Esophagus muscularis mucosa (tissue), 4 donors: ENCODE data around the gene OR2A2. TPM values are rescaled to one million over a fixed set of nuclear protein-coding genes. Genes with fewer than 3 reads are reported as not detected.

Experiments used
- DNase-seq: peaks from one replicate; pipeline ENCODE4 v3.0.0-alpha.2; 2017; ENCODE audit errors: extremely low spot score
- H3K27ac ChIP-seq, 4 donors: fragments of 200-600 bp; sonication (generic); replicated peaks in 1 of 4; 1 replicate in 3 of 4; 2 replicates in 1 of 4; pipeline ENCODE4 v1.5.1; 2016 to 2019; ENCODE audit warnings: mild to moderate bottlenecking in 1 of 4
- H3K27me3 ChIP-seq, 4 donors: fragments of 200-600 bp; sonication (generic); one replicate each; pipeline versions ENCODE4 v1.5.1 to v1.6.0; 2016 to 2019
- H3K36me3 ChIP-seq, 4 donors: fragments of 200-600 bp; sonication (generic); one replicate each; pipeline ENCODE4 v1.5.1; 2016 to 2019
- H3K4me1 ChIP-seq, 4 donors: fragments of 200-600 bp; sonication (generic); one replicate each; pipeline ENCODE4 v1.5.1; 2016 to 2019
- H3K4me3 ChIP-seq, 4 donors: fragments of 200-600 bp; sonication (generic); 1 replicate in 2 of 4; 2 replicates in 2 of 4; pipeline ENCODE4 v1.5.1; 2016 to 2019; ENCODE audit warnings: mild to moderate bottlenecking in 4 of 4, moderate library complexity in 1 of 4
- H3K9me3 ChIP-seq, 4 donors: fragments of 200-600 bp; sonication (generic); 1 replicate in 3 of 4; 2 replicates in 1 of 4; pipeline ENCODE4 v1.5.1; 2016 to 2019
- EP300 ChIP-seq: sonication (generic); formaldehyde crosslinking; IDR thresholded peaks from one replicate; pipeline ENCODE4 v1.6.1; 2017; ENCODE audit warnings: antibody characterized with exemption
- POLR2A ChIP-seq: fragments of 450-650 bp; IDR thresholded peaks from one replicate; pipeline ENCODE4 v1.6.1; 2017; ENCODE audit warnings: antibody characterized with exemption, moderate library complexity, mild to moderate bottlenecking, low read depth
- POLR2AphosphoS5 ChIP-seq, 2 donors: sonication (generic); formaldehyde crosslinking; IDR thresholded peaks; one replicate each; pipeline ENCODE4 v1.6.1; 2017; ENCODE audit warnings: antibody characterized with exemption in 2 of 2
- WGBS: methylation state at CpG from one replicate; pipeline ENCODE4 v1.1.5; 2018; 5-methylcytosine and 5-hydroxymethylcytosine counted together
- intact Hi-C: fragments of 100-400 bp; cut with DNase I; formaldehyde crosslinking; loops from one replicate; pipeline ENCODE4 v1.15.1; 2023
- total RNA-seq, 4 donors: library from RNA; depleted of rRNA; stranded (reverse); fragments of >200 nt; gene quantifications; one replicate each; pipeline versions ENCODE4 v1.1.0 to v1.2.1, GENCODE V29; 2016
- TF ChIP-seq, protein P1 (sequence below), 3 experiments: fragments of 200-600 bp in 2 of 3; fragments of 450-650 bp in 1 of 3; sonication (generic) in 2 of 3; IDR thresholded peaks; one replicate each; pipeline ENCODE4 v1.5.1; 2017 to 2019; ENCODE audit warnings: antibody characterized with exemption in 3 of 3, mild to moderate bottlenecking in 2 of 3, moderate library complexity in 1 of 3

The OR2A2 gene
- total RNA-seq, 4 donors from 2014 or later = not detected

DNA sequence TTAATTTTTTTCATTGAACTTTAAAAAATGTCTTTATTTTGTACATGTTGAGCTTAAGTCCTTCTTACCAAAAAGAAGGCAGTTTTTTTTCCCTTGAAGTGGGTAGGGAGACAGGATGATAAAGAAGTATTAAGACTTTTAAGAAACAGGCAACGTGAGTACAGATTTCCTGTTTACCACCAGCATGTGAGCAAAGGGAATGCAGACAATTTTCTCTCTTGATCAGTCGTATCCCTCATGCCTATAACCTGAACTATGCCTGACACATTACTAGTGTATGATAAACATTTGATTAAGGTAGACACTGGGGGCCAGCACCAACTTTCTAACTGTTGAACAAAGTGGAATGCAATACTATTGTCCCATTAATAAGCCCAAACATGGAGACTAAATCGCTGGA, 8.8 kb upstream of the OR2A2 start:
- intact Hi-C loops = no loop called here
- TF ChIP-seq POLR2AphosphoS5 (IDR thresholded peaks at IDR 0.05) = no peak
- no peak for TF ChIP-seq POLR2A
- TF ChIP-seq EP300 = no peak
- TF ChIP-seq, protein P1, sequence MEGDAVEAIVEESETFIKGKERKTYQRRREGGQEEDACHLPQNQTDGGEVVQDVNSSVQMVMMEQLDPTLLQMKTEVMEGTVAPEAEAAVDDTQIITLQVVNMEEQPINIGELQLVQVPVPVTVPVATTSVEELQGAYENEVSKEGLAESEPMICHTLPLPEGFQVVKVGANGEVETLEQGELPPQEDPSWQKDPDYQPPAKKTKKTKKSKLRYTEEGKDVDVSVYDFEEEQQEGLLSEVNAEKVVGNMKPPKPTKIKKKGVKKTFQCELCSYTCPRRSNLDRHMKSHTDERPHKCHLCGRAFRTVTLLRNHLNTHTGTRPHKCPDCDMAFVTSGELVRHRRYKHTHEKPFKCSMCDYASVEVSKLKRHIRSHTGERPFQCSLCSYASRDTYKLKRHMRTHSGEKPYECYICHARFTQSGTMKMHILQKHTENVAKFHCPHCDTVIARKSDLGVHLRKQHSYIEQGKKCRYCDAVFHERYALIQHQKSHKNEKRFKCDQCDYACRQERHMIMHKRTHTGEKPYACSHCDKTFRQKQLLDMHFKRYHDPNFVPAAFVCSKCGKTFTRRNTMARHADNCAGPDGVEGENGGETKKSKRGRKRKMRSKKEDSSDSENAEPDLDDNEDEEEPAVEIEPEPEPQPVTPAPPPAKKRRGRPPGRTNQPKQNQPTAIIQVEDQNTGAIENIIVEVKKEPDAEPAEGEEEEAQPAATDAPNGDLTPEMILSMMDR (IDR thresholded peaks at IDR 0.05) = no peak
- Histone ChIP-seq H3K36me3 (no peaks in the 10 kb centered on the region), H3K4me3 (no peak overlapping the region), H3K9me3 (no peaks in the 10 kb centered on the region), H3K27ac (no peak overlapping the region), H3K4me1 (no peaks in the 10 kb centered on the region), H3K27me3 (peaks cover 0 to 4% (median 0%) of the 10 kb centered on the region in 4 donors)
- WGBS = 50% methylated on average over 3 of the region's 3 CpGs
- no peak for DNase-seq

DNA sequence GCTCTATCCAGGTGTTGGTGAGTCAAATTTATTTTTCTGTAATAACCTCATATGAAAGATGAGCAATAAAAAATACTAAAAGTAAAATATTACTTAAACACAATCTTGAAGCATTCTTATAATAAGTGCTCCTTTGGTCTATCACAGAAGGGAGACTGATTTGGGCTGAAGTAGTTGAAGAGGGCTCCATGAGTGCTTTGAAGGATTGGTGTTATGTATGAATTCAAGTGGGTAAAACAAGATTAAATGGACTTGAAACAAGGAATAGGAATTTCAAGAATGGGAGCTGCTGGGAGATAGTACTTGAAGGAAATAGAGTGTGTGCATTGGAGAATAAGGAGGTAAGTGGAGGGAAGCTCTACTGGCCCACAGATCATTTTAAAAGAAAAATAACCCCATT, 7.3 kb upstream of the OR2A2 start:
- intact Hi-C loops = no loop called here
- H3K4me3 ChIP-seq = no peak overlapping the region
- no peak for DNase-seq
- no peak for TF ChIP-seq POLR2A
- TF ChIP-seq, protein P1 (IDR thresholded peaks at IDR 0.05) = no peak
- H3K27ac ChIP-seq = no peak overlapping the region
- no peaks in the 10 kb centered on the region for H3K36me3 ChIP-seq
- H3K4me1 ChIP-seq = no peaks in the 10 kb centered on the region
- H3K9me3 ChIP-seq = no peaks in the 10 kb centered on the region
- no peaks in the 10 kb centered on the region for H3K27me3 ChIP-seq

DNA sequence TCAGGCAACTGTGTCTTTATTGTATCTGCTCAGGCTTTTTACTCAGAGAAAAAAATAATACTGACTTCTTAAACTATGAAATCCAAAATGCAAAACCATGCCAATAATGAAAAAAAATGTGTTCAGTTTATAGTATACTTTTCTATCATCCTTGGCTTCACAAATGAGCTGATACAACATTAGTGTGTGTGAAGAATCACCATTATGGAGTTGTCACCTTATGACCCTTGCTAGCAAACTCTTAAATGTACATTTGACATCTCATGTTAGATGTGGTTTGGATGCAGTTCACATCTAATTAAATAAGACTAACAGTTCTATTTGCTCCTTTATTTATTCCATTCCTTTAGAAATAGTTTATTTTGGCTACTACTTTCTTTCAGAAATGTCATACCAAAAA, 4.2 kb upstream of the OR2A2 start:
- H3K27me3 ChIP-seq = no peaks in the 10 kb centered on the region
- H3K4me3 ChIP-seq = no peak overlapping the region
- TF ChIP-seq, protein P1 (IDR thresholded peaks at IDR 0.05) = no peak
- TF ChIP-seq POLR2A (no peak), EP300 (no peak), POLR2AphosphoS5 (IDR thresholded peaks at IDR 0.05) (no peak)
- no peaks in the 10 kb centered on the region for H3K36me3 ChIP-seq
- H3K27ac ChIP-seq = no peak overlapping the region
- intact Hi-C loops = no loop called here
- DNase-seq = no peak
- H3K9me3 ChIP-seq = no peaks in the 10 kb centered on the region
- H3K4me1 ChIP-seq = no peaks in the 10 kb centered on the region

DNA sequence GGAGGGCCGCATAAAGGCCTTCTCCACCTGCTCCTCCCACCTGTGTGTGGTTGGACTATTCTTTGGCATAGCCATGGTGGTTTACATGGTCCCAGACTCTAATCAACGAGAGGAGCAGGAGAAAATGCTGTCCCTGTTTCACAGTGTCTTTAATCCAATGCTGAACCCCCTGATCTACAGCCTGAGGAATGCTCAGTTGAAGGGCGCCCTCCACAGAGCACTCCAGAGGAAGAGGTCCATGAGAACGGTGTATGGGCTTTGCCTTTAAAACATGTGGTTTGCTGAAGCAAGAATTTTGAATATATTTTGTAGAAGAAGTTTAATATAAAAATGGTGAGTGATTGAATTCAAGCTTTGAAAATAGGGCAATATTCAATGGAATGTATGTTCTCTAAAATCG, 889 bp downstream of the OR2A2 start:
- DNase-seq = no peak
- TF ChIP-seq POLR2A = no peak
- TF ChIP-seq EP300 = no peak
- TF ChIP-seq POLR2AphosphoS5 (IDR thresholded peaks at IDR 0.05) = no peak
- TF ChIP-seq, protein P1 (IDR thresholded peaks at IDR 0.05) = no peak
- no peaks in the 10 kb centered on the region for H3K27me3 ChIP-seq
- no peaks in the 10 kb centered on the region for H3K36me3 ChIP-seq
- 83% methylated on average over 5 of the region's 5 CpGs for WGBS
- intact Hi-C loops = no loop called here
- no peaks in the 10 kb centered on the region for H3K9me3 ChIP-seq
- no peak overlapping the region for H3K27ac ChIP-seq
- H3K4me1 ChIP-seq = no peaks in the 10 kb centered on the region
- H3K4me3 ChIP-seq = no peak overlapping the region

DNA sequence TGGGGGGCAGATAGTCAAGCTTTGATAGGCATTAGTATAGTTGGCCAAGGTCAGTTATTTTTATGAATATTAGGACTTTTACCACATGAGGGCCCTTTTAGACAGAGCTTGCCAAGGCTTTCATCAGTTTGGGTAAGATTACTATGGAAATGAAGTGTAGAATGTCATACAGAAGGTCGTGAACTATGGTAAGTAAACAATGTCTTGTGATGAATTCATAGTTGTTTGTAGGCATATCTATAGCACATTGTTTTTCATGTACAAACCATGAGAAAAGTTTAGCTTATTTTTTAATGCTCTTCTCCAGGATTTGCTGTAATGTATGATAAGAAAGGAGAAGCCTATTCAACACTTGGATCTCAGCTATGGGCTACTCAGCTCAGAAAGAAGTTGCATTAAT, 4.3 kb downstream of the OR2A2 start:
- WGBS = 54% methylated on average over 1 of the region's 1 CpG
- no peaks in the 10 kb centered on the region for H3K4me1 ChIP-seq
- intact Hi-C loops = no loop called here
- H3K4me3 ChIP-seq = no peak overlapping the region
- no peaks in the 10 kb centered on the region for H3K36me3 ChIP-seq
- no peak overlapping the region for H3K27ac ChIP-seq
- H3K27me3 ChIP-seq = no peaks in the 10 kb centered on the region
- DNase-seq = no peak
- TF ChIP-seq, protein P1 (IDR thresholded peaks at IDR 0.05) = no peak
- no peak for TF ChIP-seq POLR2A
- TF ChIP-seq EP300 = no peak
- no peak for TF ChIP-seq POLR2AphosphoS5 (IDR thresholded peaks at IDR 0.05)
- H3K9me3 ChIP-seq = no peaks in the 10 kb centered on the region
